ENCODE measurements around the gene IVD. TPM values are rescaled to one million over a fixed set of nuclear protein-coding genes. Genes with fewer than 3 reads are reported as not detected.
A peak's percentile ranks its signal among the peaks of the same experiment; 100 is the strongest.

The IVD gene
- total and polyA plus RNA-seq, 9 of the 15 experiments (the other 6 are each of a cell fraction or from before 2014, with no cell fraction given): 0.15 to 4.5 (median 2.4) TPM

DNA sequence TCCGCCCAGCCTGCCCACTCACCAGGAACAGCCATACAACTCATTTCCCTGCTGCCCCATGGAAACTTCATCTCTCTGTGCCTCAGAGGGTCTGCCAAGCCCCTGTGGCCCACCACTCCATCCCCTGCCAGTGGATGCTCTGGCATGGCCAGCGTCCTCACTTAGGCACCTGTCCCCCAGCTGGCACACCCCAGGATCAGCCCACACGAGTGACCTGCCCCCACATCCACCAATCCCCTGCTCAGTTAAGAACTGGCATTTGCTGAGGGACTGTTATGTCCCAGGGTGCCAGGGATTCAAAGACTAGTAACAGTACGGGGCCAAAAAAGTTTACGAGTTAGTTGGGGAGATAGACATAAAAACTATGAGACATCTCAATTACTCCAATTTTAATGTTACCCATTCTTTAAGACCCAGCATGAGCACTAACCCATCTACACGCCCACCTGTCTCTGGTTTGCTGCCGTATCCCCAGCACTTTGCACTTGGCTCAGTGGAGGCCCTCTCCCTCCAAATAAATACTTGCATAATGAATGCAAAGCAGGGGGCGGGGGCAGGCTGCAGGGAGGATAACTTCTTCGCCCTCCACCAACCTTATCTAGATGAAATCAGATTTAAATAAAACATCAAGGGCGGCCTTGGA lies 23.6 kb downstream of the IVD start:
- 73% methylated on average over 10 of the region's 10 CpGs for WGBS (ENCODE audit: insufficient coverage, low coverage, missing lambda C conversion rate)
- Histone ChIP-seq H3K27me3 (ENCODE audit: control insufficient read depth in 2 of 2, insufficient read depth in 2 of 2, low read length in 2 of 2) (no peaks in the 10 kb centered on the region), H4K20me1 (replicated peaks; ENCODE audit: control insufficient read depth, insufficient read depth, low read length) (no peaks in the 10 kb centered on the region), H3K27ac (ENCODE audit: extremely low read depth, low read depth, low read length) (no peak overlapping the region), H3K4me2 (ENCODE audit: insufficient read depth, low read length) (no peak overlapping the region), H3K9me1 (ENCODE audit: control insufficient read depth, insufficient read depth, low read length) (no peaks in the 10 kb centered on the region), H3K4me3 (no peak overlapping the region), H3K79me2 (ENCODE audit: control insufficient read depth, insufficient read depth, low read length) (no peaks in the 10 kb centered on the region), H3K4me1 (replicated peaks in 1 of 2; ENCODE audit: control insufficient read depth in 2 of 2, insufficient read depth in 2 of 2, low read length in 2 of 2) (peaks cover 28 to 32% of the 10 kb centered on the region in 2 experiments; a peak in 4 of 5 replicates), H3K9ac (ENCODE audit: insufficient read depth in 1 of 2, low read depth in 2 of 2, low read length in 2 of 2) (peak overlapping the region in 1 of 2 experiments; percentile 37; a peak in 1 of 4 replicates), H2AFZ (ENCODE audit: low read depth, low read length) (no peak overlapping the region), H3K9me3 (replicated peaks; ENCODE audit: control insufficient read depth, insufficient read depth, low read depth, low read length) (no peaks in the 10 kb centered on the region), H3K36me3 (ENCODE audit: control insufficient read depth, insufficient read depth, low read length) (no peaks in the 10 kb centered on the region)
- in situ Hi-C loops (cut with MboI): loop anchor here (10.0 kb wide), 2 partner anchors 214 to 374 kb away; no protein-coding TSS in a partner anchor
- DNase-seq (ENCODE audit: extremely low read depth in 1 of 4, low spot score in 3 of 4): no peak
- no peak for FAIRE-seq
- no TSS peak for BruUV-seq (replicated peaks)
- intact Hi-C loops (cut with micrococcal nuclease): no loop called here
- ChIA-PET CTCF (ENCODE audit: low intra/inter-chr PET ratio) (interaction anchor here (0.6 kb wide), 1 partner anchor 1964 kb away, joined by 3 read pairs; no protein-coding TSS in a partner anchor), POLR2A (interaction anchor here (0.6 to 3.4 kb wide), 2 partner anchors 10 to 62 kb away, joined by 3 to 16 read pairs; partner anchors contain the start of gene BAHD1)
- no peak for ATAC-seq
- TF ChIP-seq DDX20 (tag; IDR thresholded peaks at IDR 0.05; ENCODE audit: low read depth) (no peak), HDGF (IDR thresholded peaks at IDR 0.05) (no peak), HMG20B (CRISPR knock-in tag; IDR thresholded peaks at IDR 0.05) (no peak), ZFP36 (IDR thresholded peaks at IDR 0.05; ENCODE audit: low read depth, low read length, partially characterized antibody) (no peak), STAG1 (CRISPR knock-in tag; IDR thresholded peaks at IDR 0.05; ENCODE audit: borderline replicate concordance) (no peak), ATF7 (IDR thresholded peaks at IDR 0.05) (no peak), CCAR2 (IDR thresholded peaks at IDR 0.05; ENCODE audit: low read depth, low read length) (no peak), ZNF707 (CRISPR knock-in tag; conservative IDR thresholded peaks at IDR 0.05) (no peak), XRCC3 (IDR thresholded peaks at IDR 0.05) (no peak)
- TF ChIP-seq, protein P1, sequence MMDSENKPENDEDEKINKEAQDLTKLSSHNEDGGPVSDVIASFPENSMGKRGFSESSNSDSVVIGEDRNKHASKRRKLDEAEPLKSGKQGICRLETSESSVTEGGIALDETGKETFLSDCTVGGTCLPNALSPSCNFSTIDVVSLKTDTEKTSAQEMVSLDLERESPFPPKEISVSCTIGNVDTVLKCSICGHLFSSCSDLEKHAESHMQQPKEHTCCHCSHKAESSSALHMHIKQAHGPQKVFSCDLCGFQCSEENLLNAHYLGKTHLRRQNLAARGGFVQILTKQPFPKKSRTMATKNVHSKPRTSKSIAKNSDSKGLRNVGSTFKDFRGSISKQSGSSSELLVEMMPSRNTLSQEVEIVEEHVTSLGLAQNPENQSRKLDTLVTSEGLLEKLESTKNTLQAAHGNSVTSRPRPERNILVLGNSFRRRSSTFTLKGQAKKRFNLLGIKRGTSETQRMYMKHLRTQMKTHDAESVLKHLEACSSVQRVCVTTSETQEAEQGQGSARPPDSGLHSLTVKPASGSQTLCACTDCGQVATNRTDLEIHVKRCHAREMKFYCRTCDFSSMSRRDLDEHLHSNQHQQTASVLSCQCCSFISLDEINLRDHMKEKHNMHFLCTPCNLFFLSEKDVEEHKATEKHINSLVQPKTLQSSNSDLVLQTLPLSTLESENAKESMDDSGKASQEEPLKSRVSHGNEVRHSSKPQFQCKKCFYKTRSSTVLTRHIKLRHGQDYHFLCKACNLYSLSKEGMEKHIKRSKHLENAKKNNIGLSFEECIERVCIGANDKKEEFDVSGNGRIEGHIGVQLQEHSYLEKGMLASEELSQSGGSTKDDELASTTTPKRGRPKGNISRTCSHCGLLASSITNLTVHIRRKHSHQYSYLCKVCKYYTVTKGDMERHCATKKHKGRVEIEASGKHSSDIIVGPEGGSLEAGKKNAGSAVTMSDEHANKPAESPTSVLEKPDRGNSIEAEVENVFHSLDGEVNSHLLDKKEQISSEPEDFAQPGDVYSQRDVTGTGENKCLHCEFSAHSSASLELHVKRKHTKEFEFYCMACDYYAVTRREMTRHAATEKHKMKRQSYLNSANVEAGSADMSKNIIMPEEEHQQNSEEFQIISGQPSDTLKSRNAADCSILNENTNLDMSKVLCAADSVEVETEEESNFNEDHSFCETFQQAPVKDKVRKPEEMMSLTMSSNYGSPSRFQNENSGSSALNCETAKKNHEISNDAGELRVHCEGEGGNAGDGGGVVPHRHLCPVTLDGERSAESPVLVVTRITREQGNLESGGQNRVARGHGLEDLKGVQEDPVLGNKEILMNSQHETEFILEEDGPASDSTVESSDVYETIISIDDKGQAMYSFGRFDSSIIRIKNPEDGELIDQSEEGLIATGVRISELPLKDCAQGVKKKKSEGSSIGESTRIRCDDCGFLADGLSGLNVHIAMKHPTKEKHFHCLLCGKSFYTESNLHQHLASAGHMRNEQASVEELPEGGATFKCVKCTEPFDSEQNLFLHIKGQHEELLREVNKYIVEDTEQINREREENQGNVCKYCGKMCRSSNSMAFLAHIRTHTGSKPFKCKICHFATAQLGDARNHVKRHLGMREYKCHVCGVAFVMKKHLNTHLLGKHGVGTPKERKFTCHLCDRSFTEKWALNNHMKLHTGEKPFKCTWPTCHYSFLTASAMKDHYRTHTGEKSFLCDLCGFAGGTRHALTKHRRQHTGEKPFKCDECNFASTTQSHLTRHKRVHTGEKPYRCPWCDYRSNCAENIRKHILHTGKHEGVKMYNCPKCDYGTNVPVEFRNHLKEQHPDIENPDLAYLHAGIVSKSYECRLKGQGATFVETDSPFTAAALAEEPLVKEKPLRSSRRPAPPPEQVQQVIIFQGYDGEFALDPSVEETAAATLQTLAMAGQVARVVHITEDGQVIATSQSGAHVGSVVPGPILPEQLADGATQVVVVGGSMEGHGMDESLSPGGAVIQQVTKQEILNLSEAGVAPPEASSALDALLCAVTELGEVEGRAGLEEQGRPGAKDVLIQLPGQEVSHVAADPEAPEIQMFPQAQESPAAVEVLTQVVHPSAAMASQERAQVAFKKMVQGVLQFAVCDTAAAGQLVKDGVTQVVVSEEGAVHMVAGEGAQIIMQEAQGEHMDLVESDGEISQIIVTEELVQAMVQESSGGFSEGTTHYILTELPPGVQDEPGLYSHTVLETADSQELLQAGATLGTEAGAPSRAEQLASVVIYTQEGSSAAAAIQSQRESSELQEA (IDR thresholded peaks at IDR 0.05; ENCODE audit: low read depth): no peak
- TF ChIP-seq, protein P2, sequence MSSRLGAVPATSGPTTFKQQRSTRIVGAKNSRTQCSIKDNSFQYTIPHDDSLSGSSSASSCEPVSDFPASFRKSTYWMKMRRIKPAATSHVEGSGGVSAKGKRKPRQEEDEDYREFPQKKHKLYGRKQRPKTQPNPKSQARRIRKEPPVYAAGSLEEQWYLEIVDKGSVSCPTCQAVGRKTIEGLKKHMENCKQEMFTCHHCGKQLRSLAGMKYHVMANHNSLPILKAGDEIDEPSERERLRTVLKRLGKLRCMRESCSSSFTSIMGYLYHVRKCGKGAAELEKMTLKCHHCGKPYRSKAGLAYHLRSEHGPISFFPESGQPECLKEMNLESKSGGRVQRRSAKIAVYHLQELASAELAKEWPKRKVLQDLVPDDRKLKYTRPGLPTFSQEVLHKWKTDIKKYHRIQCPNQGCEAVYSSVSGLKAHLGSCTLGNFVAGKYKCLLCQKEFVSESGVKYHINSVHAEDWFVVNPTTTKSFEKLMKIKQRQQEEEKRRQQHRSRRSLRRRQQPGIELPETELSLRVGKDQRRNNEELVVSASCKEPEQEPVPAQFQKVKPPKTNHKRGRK (tag; IDR thresholded peaks at IDR 0.05): no peak
